Measurements from ENCODE around the gene SRPK2. TPM values are rescaled to one million over a fixed set of nuclear protein-coding genes. Genes with fewer than 3 reads are reported as not detected.

The SRPK2 gene
- total RNA-seq, 4 donors from 2014 or later: 61.7 to 89.1 (median 78.4) TPM

DNA sequence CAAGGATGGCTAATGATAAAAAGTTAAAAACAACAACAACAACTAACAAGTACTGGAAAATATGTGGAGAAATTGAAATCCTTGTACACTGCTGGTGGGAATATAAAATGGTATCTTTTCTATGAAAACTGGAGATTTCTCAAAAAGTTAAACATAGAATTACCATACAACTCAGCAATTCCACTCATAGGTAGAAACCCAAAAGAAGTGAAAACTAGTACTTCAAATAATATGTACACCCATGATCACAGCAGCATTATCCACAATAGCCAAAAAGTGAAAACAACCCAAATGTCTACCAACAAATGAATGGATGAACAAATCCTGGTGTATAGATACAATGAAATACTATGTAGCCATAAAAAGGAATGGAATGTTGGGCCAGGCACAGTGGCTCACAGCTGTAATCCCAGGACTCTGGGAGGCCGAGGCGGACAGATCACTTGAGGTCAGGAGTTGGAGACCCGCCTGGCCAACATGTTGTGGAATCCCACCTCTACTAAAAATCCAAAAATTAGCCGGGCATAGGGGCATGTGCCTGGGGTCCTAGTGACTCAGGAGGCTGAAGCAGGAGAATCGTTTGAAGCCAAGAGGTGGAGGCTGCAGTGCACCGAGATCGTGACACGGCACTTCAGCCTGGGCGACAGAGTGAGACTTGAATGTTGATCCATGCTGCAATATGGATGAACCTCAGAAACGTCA, 66.8 kb downstream of the SRPK2 start:
- WGBS: 91% methylated on average over 10 of the region's 10 CpGs
- Histone ChIP-seq H3K4me1 (no peaks in the 10 kb centered on the region), H3K4me3 (no peak overlapping the region), H3K27me3 (no peaks in the 10 kb centered on the region), H3K9me3 (no peaks in the 10 kb centered on the region), H3K36me3 (no peaks in the 10 kb centered on the region), H3K27ac (no peak overlapping the region)
- DNase-seq (ENCODE audit: low spot score in 2 of 2): no peak
- TF ChIP-seq POLR2A (IDR thresholded peaks at IDR 0.05) (no peak), EP300 (IDR thresholded peaks at IDR 0.05) (no peak)
- TF ChIP-seq, protein P1, sequence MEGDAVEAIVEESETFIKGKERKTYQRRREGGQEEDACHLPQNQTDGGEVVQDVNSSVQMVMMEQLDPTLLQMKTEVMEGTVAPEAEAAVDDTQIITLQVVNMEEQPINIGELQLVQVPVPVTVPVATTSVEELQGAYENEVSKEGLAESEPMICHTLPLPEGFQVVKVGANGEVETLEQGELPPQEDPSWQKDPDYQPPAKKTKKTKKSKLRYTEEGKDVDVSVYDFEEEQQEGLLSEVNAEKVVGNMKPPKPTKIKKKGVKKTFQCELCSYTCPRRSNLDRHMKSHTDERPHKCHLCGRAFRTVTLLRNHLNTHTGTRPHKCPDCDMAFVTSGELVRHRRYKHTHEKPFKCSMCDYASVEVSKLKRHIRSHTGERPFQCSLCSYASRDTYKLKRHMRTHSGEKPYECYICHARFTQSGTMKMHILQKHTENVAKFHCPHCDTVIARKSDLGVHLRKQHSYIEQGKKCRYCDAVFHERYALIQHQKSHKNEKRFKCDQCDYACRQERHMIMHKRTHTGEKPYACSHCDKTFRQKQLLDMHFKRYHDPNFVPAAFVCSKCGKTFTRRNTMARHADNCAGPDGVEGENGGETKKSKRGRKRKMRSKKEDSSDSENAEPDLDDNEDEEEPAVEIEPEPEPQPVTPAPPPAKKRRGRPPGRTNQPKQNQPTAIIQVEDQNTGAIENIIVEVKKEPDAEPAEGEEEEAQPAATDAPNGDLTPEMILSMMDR (IDR thresholded peaks at IDR 0.05): no peak

DNA sequence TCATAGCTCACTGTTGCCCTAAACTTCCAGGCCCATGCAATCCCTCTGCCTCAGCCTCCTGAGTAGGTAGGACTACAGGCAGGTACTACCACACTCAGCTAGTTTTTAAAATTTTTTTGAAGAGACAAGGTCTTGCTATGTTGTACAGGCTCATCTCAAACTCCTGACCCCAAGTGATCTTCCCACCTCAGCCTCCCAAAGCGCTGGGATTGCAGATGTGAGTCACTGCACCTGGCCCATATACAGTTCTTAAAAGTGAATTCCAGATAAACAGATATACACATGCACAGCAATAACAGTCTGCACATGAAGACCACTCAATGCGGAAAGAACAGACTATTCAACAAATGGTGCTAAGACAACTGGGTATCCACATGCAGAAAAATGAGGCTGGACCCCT, 67.8 kb downstream of the SRPK2 start:
- Histone ChIP-seq H3K36me3 (no peaks in the 10 kb centered on the region), H3K9me3 (no peaks in the 10 kb centered on the region), H3K4me1 (no peaks in the 10 kb centered on the region), H3K27ac (no peak overlapping the region), H3K4me3 (no peak overlapping the region), H3K27me3 (no peaks in the 10 kb centered on the region)
- WGBS: 91% methylated on average over 2 of the region's 2 CpGs
- TF ChIP-seq POLR2AphosphoS5 (IDR thresholded peaks at IDR 0.05) (no peak), EP300 (IDR thresholded peaks at IDR 0.05) (no peak), POLR2A (IDR thresholded peaks at IDR 0.05) (no peak)
- TF ChIP-seq, protein P1 (IDR thresholded peaks at IDR 0.05): no peak
- DNase-seq (ENCODE audit: low spot score in 2 of 2): no peak

DNA sequence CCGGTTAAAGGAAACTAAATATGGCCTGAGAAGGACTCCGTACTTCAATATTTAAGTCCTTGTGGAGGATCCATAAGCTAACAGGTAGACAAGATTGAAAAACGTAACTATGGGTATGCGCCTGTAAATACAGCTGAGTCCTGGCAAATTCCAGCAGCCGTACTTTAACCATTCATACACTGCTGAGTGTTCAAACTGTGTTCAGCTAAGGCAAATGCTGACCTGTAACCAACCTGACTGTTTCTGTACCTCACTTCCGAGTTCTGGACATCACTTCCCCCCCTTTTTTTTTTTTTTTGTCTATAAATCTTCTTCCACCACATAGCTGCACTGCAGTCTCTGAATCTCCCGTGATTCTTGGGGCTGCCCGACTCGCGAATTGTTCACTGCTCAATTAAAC, 69.1 kb downstream of the SRPK2 start:
- no peak for DNase-seq (ENCODE audit: low spot score in 2 of 2)
- Histone ChIP-seq H3K36me3 (no peaks in the 10 kb centered on the region), H3K9me3 (no peaks in the 10 kb centered on the region), H3K27ac (no peak overlapping the region), H3K4me1 (no peaks in the 10 kb centered on the region), H3K4me3 (no peak overlapping the region), H3K27me3 (no peaks in the 10 kb centered on the region)
- TF ChIP-seq POLR2AphosphoS5 (IDR thresholded peaks at IDR 0.05): no peak
- no peak for TF ChIP-seq POLR2A (IDR thresholded peaks at IDR 0.05)
- TF ChIP-seq, protein P1 (IDR thresholded peaks at IDR 0.05): no peak
- no peak for TF ChIP-seq EP300 (IDR thresholded peaks at IDR 0.05)
- WGBS: 84% methylated on average over 10 of the region's 10 CpGs

DNA sequence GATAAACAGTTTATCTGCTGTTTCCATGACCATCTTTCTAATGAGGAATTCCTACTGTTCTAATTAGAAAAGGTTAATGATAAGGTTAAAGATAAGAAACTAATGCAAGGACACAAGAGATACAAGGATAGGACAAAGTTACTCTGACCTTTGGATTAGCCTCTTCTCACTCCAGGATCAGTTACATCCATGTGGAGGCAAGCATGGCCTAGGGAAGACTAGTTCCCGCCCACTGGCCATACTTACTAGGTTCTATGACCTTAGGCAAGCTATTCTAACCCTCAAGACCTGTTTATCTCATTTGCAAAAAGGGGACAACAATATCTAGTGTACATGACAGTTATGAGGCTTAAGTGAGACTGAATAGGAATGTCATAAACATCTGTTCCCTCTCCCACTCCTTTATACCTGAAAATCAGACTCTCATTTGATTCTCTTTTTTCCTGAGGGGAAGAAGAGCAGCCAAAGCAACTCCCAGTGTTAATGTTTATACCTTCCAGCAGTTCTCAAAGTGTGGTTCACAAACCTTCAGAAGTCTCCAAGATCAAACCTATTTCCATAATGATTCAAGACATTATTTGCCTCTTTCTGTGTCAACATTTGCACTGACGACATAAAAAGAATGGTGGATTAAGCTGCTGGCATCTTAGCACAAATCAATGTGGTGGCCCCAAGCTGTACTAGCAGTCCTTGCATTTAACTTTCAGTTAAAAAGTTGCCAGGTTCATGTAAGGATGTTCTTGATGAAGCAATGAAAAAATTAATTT, 72.0 kb downstream of the SRPK2 start:
- Histone ChIP-seq H3K4me3 (no peak overlapping the region), H3K27me3 (no peaks in the 10 kb centered on the region), H3K4me1 (no peaks in the 10 kb centered on the region), H3K36me3 (no peaks in the 10 kb centered on the region), H3K9me3 (no peaks in the 10 kb centered on the region), H3K27ac (no peak overlapping the region)
- TF ChIP-seq POLR2AphosphoS5 (IDR thresholded peaks at IDR 0.05) (no peak), POLR2A (IDR thresholded peaks at IDR 0.05) (no peak), EP300 (IDR thresholded peaks at IDR 0.05) (no peak)
- TF ChIP-seq, protein P1 (IDR thresholded peaks at IDR 0.05): no peak
- WGBS: 90% methylated on average over 2 of the region's 2 CpGs
- no peak for DNase-seq (ENCODE audit: low spot score in 2 of 2)

DNA sequence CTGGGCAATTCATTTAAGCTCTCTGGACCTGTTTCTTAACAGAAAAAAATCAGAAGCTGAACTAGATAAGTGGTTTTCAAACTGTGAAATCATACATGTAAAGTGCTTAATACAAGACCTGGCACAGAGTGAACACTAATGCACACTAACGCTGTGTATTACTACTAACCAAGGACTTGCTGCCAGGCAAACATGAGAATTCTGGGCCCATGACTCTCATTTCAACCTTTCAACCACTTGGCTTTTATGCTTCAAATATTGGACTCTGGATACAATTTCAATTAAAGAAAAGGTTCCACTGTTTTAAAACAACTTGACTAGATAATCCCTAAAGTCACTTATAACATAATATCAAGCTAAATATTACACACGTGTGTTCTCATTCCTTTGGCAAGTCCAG, 73.4 kb downstream of the SRPK2 start:
- TF ChIP-seq POLR2AphosphoS5 (IDR thresholded peaks at IDR 0.05): no peak
- TF ChIP-seq POLR2A (IDR thresholded peaks at IDR 0.05): no peak
- no peak for TF ChIP-seq EP300 (IDR thresholded peaks at IDR 0.05)
- TF ChIP-seq, protein P1 (IDR thresholded peaks at IDR 0.05): no peak
- H3K36me3 ChIP-seq: no peaks in the 10 kb centered on the region
- no peaks in the 10 kb centered on the region for H3K4me1 ChIP-seq
- no peak overlapping the region for H3K4me3 ChIP-seq
- DNase-seq (ENCODE audit: low spot score in 2 of 2): no peak
- no peak overlapping the region for H3K27ac ChIP-seq
- WGBS: 40% methylated on average over 2 of the region's 2 CpGs
- H3K27me3 ChIP-seq: no peaks in the 10 kb centered on the region
- H3K9me3 ChIP-seq: no peaks in the 10 kb centered on the region

Measured in suprapubic skin (tissue), 4 donors.